Glutamatergic neuron (in vitro differentiated cells): ENCODE results near the gene C1orf50. TPM values are rescaled to one million over a fixed set of nuclear protein-coding genes. Genes with fewer than 3 reads are reported as not detected.

Experiments
- DNase-seq: peaks from one replicate; pipeline ENCODE4 v3.0.0; 2022
- H3K27ac Mint-ChIP-seq: one replicate; pipeline ENCODE4 v1.8.0; 2020; ENCODE audit warnings: mild to moderate bottlenecking, mixed read lengths, inconsistent platforms; ENCODE audit not compliant: unreplicated experiment
- H3K27me3 Mint-ChIP-seq: one replicate; pipeline ENCODE4 v1.8.0; 2020; ENCODE audit warnings: mild to moderate bottlenecking, moderate library complexity, mixed read lengths, inconsistent platforms; ENCODE audit not compliant: unreplicated experiment
- H3K36me3 Mint-ChIP-seq: one replicate; pipeline ENCODE4 v1.8.0; 2020; ENCODE audit warnings: mild to moderate bottlenecking, mixed read lengths, inconsistent platforms; ENCODE audit not compliant: unreplicated experiment
- H3K4me1 Mint-ChIP-seq: one replicate; pipeline ENCODE4 v1.8.0; 2020; ENCODE audit warnings: mild to moderate bottlenecking, low read depth, mixed read lengths, inconsistent platforms; ENCODE audit not compliant: unreplicated experiment
- H3K4me3 Mint-ChIP-seq: one replicate; pipeline ENCODE4 v1.8.0; 2020; ENCODE audit warnings: mild to moderate bottlenecking, mixed read lengths, inconsistent platforms; ENCODE audit not compliant: unreplicated experiment
- H3K9me3 Mint-ChIP-seq: one replicate; pipeline ENCODE4 v1.8.0; 2020; ENCODE audit warnings: mild to moderate bottlenecking, moderate library complexity, mixed read lengths, inconsistent platforms; ENCODE audit not compliant: unreplicated experiment
- total RNA-seq: library from RNA; stranded (reverse); fragmentation: NEBNext Ultra II Directional; extraction: Animal tissue kit (Norgen Biotek cat#: 25700); gene quantifications from one replicate; pipeline ENCODE4 v1.2.1, GENCODE V29; 2021; ENCODE audit not compliant: unreplicated experiment
- TF ChIP-seq, protein P1 (sequence below): fragments of 200-600 bp; sonication (generic); IDR thresholded peaks from one replicate; pipeline ENCODE4 v1.5.0; 2021; ENCODE audit not compliant: partially characterized antibody, unreplicated experiment

C1orf50 gene
- total RNA-seq, 1 donor from 2014 or later: 21.6 TPM

DNA sequence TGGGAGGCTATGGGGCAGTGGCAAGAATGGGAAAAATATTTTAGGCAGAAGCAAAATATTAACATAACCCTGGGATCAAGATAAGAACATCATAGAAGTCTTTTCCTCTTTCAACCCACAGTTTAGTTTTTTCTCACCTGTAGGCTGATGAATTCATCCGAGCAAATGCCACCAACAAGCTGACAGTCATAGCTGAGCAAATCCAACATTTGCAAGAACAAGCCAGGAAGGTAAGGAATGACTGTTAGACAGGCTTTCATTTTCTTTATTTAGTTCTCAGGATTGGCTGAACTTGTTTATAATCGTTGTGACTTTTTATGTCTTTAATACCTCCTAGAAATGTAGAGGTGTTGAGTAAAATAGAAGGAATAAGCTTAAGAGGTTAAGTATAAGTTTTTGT lies 6.4 kb downstream of the C1orf50 start:
- Mint-ChIP-seq H3K9me3 (peaks cover 3% of the 10 kb centered on the region), H3K27me3 (peaks cover 2% of the 10 kb centered on the region), H3K27ac (no peak overlapping the region), H3K4me3 (no peak overlapping the region), H3K4me1 (peaks cover 6% of the 10 kb centered on the region), H3K36me3 (no peaks in the 10 kb centered on the region)
- DNase-seq: no peak
- TF ChIP-seq, protein P1, sequence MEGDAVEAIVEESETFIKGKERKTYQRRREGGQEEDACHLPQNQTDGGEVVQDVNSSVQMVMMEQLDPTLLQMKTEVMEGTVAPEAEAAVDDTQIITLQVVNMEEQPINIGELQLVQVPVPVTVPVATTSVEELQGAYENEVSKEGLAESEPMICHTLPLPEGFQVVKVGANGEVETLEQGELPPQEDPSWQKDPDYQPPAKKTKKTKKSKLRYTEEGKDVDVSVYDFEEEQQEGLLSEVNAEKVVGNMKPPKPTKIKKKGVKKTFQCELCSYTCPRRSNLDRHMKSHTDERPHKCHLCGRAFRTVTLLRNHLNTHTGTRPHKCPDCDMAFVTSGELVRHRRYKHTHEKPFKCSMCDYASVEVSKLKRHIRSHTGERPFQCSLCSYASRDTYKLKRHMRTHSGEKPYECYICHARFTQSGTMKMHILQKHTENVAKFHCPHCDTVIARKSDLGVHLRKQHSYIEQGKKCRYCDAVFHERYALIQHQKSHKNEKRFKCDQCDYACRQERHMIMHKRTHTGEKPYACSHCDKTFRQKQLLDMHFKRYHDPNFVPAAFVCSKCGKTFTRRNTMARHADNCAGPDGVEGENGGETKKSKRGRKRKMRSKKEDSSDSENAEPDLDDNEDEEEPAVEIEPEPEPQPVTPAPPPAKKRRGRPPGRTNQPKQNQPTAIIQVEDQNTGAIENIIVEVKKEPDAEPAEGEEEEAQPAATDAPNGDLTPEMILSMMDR: no peak

DNA sequence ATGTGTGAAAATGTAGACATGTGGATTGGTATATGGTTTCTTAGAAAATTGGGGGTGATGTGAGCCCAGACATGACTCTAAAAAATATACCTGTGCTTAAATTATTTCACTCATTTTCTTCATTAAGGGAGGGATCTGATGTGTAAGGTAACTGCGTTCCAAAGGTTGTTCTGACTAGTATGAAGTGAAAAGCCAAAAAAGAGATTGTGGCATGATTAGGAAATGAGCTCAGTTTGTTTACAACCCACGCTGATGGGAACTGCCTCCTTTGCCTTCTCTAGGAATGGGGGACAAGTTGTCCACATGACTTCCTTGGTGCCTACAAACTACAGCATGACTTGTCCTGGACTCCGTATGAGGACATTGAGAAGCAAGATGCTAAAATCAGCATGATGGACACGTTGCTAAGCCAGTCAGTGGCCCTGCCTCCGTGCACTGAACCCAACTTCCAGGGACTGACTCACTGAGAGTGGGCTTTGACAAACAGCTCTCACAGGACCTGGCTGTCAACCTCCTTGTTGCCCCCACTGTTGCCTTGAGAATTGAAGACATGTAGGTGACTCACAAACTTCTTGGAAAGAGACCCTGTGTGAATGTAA lies 8.0 kb downstream of the C1orf50 start:
- Mint-ChIP-seq H3K4me3 (no peak overlapping the region), H3K27ac (no peak overlapping the region), H3K9me3 (peaks cover 3% of the 10 kb centered on the region), H3K27me3 (peaks cover 3% of the 10 kb centered on the region), H3K36me3 (no peaks in the 10 kb centered on the region), H3K4me1 (peaks cover 5% of the 10 kb centered on the region)
- DNase-seq: no peak
- TF ChIP-seq, protein P1: no peak

DNA sequence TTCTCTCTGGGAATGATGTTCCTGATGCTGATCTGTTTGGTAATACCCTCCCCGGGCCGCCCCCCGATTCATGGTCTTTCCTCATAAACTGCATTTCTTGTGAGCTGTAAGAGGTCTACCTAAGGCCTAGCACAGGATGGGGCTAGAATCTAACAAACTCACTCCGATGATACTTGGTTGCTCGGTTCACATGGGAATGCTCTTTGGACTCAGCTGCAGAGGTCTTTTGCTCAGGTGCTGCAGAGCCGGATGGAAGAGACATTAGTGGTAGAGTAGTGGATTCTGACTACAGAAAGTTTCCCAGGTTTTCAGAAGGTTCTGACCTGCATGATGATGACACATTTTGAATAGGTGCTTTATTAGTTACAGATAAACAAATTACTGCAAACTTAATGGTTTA lies 9.5 kb downstream of the C1orf50 start:
- H3K9me3 Mint-ChIP-seq: no peaks in the 10 kb centered on the region
- H3K27me3 Mint-ChIP-seq: peaks cover 1% of the 10 kb centered on the region
- TF ChIP-seq, protein P1: no peak
- no peak overlapping the region for H3K4me3 Mint-ChIP-seq
- DNase-seq: no peak
- peaks cover 5% of the 10 kb centered on the region for H3K4me1 Mint-ChIP-seq
- H3K27ac Mint-ChIP-seq: no peak overlapping the region
- H3K36me3 Mint-ChIP-seq: no peaks in the 10 kb centered on the region

DNA sequence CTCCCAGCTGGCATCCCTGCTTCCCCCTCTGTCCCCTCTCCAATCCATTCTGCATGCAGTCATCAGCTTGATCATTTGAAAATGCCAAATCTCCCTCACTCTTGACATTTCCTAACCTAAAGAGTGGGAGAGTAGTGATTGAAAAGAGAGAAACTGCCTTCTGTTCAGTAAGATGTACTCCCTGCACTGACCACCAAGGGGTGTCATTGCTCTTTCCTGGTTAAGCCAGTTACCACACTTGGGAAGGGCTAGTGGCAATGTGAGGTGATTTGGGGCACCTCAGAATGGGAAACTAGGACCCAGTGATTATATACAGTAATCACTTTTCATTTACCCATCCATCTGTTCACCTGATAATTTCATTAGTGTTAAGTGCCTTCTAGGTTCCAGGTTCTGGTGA lies 10.8 kb downstream of the C1orf50 start:
- no peak overlapping the region for H3K4me3 Mint-ChIP-seq
- peak; percentile 48 for DNase-seq
- TF ChIP-seq, protein P1: peak; percentile 72
- peak overlapping the region; percentile 21 for H3K27ac Mint-ChIP-seq
- no peaks in the 10 kb centered on the region for H3K4me1 Mint-ChIP-seq
- H3K36me3 Mint-ChIP-seq: no peaks in the 10 kb centered on the region
- H3K27me3 Mint-ChIP-seq: peaks cover 1% of the 10 kb centered on the region
- no peaks in the 10 kb centered on the region for H3K9me3 Mint-ChIP-seq

DNA sequence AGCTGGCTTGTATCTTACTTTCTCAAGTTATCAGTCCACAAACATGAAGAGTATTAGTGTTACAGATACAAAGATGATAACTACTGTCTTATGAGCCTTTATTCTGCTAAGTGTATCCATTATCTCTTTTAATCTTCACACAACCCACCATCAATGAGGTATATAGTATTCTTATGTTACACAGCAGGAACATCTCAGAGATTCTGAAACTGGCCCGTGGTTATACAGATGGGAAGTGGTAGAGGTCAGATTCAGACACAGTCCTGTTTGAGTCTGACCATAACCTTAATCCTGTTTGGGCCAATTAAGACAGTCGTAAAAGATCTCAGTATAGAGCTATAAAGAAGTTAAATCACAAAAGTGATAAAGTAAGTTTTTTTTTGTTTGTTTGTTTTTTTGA lies 12.7 kb downstream of the C1orf50 start:
- no peak overlapping the region for H3K27ac Mint-ChIP-seq
- H3K4me3 Mint-ChIP-seq: no peak overlapping the region
- no peaks in the 10 kb centered on the region for H3K9me3 Mint-ChIP-seq
- DNase-seq: no peak
- H3K27me3 Mint-ChIP-seq: peaks cover 1% of the 10 kb centered on the region
- peaks cover 5% of the 10 kb centered on the region for H3K36me3 Mint-ChIP-seq
- TF ChIP-seq, protein P1: no peak
- peaks cover 4% of the 10 kb centered on the region for H3K4me1 Mint-ChIP-seq
